HCT116 (cell line): ENCODE data around the gene DENND5B.

ENCODE experiments used
- CTCF ChIP-seq, 3 experiments: fragments of 200-600 bp in 1 of 3; sonication (generic) in 1 of 3; IDR thresholded peaks in 2 of 3; conservative IDR thresholded peaks in 1 of 3; 2 replicates each; pipeline ENCODE4 v1.5.1; 2012 to 2017; ENCODE audit warnings: low read depth in 2 of 3, low read length in 2 of 3, antibody characterized with exemption in 1 of 3, borderline replicate concordance in 1 of 3, control low read depth in 1 of 3, mild to moderate bottlenecking in 1 of 3, mixed read lengths in 1 of 3, mixed run types in 1 of 3, moderate library complexity in 1 of 3; ENCODE audit not compliant: insufficient read depth in 1 of 3
- EGR1 ChIP-seq: IDR thresholded peaks from 2 replicates; pipeline ENCODE4 v1.6.1; 2012; ENCODE audit warnings: low read depth
- EZH2phosphoT487 ChIP-seq: fragments of 200-600 bp; IDR thresholded peaks from 2 replicates; pipeline ENCODE4 v1.6.1; 2018; ENCODE audit warnings: antibody characterized with exemption, borderline replicate concordance
- FOSL1 ChIP-seq: IDR thresholded peaks from 2 replicates; pipeline ENCODE4 v1.6.1; 2012; ENCODE audit warnings: low read depth
- POLR2A ChIP-seq: IDR thresholded peaks from 2 replicates; pipeline ENCODE4 v1.7.0; 2011; ENCODE audit warnings: borderline replicate concordance; ENCODE audit not compliant: insufficient read depth, insufficient read length; ENCODE audit errors: extremely low read depth
- POLR2AphosphoS5 ChIP-seq: IDR thresholded peaks from 2 replicates; pipeline ENCODE4 v1.6.1; 2011; ENCODE audit warnings: mild to moderate bottlenecking, low read depth, low read length, moderate library complexity
- REST ChIP-seq: IDR thresholded peaks from 2 replicates; pipeline ENCODE4 v1.6.1; 2012; ENCODE audit warnings: low read depth
- TF ChIP-seq, protein P1 (sequence below): IDR thresholded peaks from 2 replicates; pipeline ENCODE4 v1.6.1; 2011; ENCODE audit warnings: mild to moderate bottlenecking, low read length, moderate library complexity; ENCODE audit not compliant: insufficient replicate concordance; ENCODE audit errors: extremely low read depth

- TF ChIP-seq EGR1 (no peak), CTCF (IDR thresholded peaks at IDR 0.05 in 2 of 3, conservative IDR thresholded peaks at IDR 0.05 in 1 of 3; ENCODE audit: borderline replicate concordance in 1 of 3, insufficient read depth in 1 of 3, low read depth in 2 of 3, low read length in 2 of 3) (no peak), FOSL1 (no peak), POLR2AphosphoS5 (no peak), EZH2phosphoT487 (no peak), REST (no peak), POLR2A (no peak)
- TF ChIP-seq, protein P1, sequence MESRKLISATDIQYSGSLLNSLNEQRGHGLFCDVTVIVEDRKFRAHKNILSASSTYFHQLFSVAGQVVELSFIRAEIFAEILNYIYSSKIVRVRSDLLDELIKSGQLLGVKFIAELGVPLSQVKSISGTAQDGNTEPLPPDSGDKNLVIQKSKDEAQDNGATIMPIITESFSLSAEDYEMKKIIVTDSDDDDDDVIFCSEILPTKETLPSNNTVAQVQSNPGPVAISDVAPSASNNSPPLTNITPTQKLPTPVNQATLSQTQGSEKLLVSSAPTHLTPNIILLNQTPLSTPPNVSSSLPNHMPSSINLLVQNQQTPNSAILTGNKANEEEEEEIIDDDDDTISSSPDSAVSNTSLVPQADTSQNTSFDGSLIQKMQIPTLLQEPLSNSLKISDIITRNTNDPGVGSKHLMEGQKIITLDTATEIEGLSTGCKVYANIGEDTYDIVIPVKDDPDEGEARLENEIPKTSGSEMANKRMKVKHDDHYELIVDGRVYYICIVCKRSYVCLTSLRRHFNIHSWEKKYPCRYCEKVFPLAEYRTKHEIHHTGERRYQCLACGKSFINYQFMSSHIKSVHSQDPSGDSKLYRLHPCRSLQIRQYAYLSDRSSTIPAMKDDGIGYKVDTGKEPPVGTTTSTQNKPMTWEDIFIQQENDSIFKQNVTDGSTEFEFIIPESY, result no peak
Measured at GRCh38 chr12:31499567-31499966, 91.4 kb downstream of the DENND5B start.
